ENCODE measurements around the gene MED15.
"Not testable (repeated sequence)": the region's sequence is repeated elsewhere in the genome, so short reads cannot be mapped to it uniquely, and the experiment has no call there.

The MED15 gene

GRCh38 chr22:20585639-20586402 lies 78.4 kb downstream of the MED15 start:
- no peak for DNase-seq

- DNase-seq, result no peak
Observed at GRCh38 chr22:20586403-20586745, 79.0 kb downstream of the MED15 start.

GRCh38 chr22:20587206-20587958 lies 80.0 kb downstream of the MED15 start:
- DNase-seq, result no peak

GRCh38 chr22:20588092-20588842 lies 80.9 kb downstream of the MED15 start:
- DNase-seq, result no peak

GRCh38 chr22:20588843-20589581 lies 81.6 kb downstream of the MED15 start:
- no peak for DNase-seq

GRCh38 chr22:20589614-20590476 lies 82.4 kb downstream of the MED15 start:
- DNase-seq, result no peak

- no peak for DNase-seq
Observed at GRCh38 chr22:20590477-20591294, 83.3 kb downstream of the MED15 start.

GRCh38 chr22:20591295-20591645 lies 83.9 kb downstream of the MED15 start:
- DNase-seq, result no peak

- DNase-seq, result no peak
Observed at GRCh38 chr22:20591660-20592310, 84.4 kb downstream of the MED15 start.

GRCh38 chr22:20594038-20594437 lies 86.6 kb downstream of the MED15 start:
- not testable (repeated sequence) for DNase-seq

GRCh38 chr22:20594486-20594885 lies 87.1 kb downstream of the MED15 start:
- not testable (repeated sequence) for DNase-seq

- no peak for DNase-seq
Observed at GRCh38 chr22:20595461-20595860, 88.1 kb downstream of the MED15 start.

- DNase-seq, result no peak
Observed at GRCh38 chr22:20599117-20599516, 91.7 kb downstream of the MED15 start.

GRCh38 chr22:20600137-20600673 lies 92.8 kb downstream of the MED15 start:
- no peak for DNase-seq

- DNase-seq, result no peak
Observed at GRCh38 chr22:20601308-20601707, 93.9 kb downstream of the MED15 start.

GRCh38 chr22:20602609-20603164 lies 95.3 kb downstream of the MED15 start:
- DNase-seq, result no peak

- DNase-seq, result no peak
Observed at GRCh38 chr22:20604092-20604747, 96.8 kb downstream of the MED15 start.

- DNase-seq, result no peak
Observed at GRCh38 chr22:20604776-20605221, 97.4 kb downstream of the MED15 start.

GRCh38 chr22:20605328-20605727 lies 97.9 kb downstream of the MED15 start:
- DNase-seq, result no peak

Data from NCI-H774 (cell line).